NCI-H748 (cell line): ENCODE results near the gene L3MBTL1.
"Not testable (repeated sequence)": the region's sequence is repeated elsewhere in the genome, so short reads cannot be mapped to it uniquely, and the experiment has no call there.

Experiments used
- DNase-seq: peaks from one replicate; lab custom pipeline; 2025; ENCODE audit not compliant: unreplicated experiment; lab: John Stamatoyannopoulos, UW

The L3MBTL1 gene

GRCh38 chr20:43584448-43585136 is 77.1 kb downstream of the L3MBTL1 start:
- no peak for DNase-seq

DNA sequence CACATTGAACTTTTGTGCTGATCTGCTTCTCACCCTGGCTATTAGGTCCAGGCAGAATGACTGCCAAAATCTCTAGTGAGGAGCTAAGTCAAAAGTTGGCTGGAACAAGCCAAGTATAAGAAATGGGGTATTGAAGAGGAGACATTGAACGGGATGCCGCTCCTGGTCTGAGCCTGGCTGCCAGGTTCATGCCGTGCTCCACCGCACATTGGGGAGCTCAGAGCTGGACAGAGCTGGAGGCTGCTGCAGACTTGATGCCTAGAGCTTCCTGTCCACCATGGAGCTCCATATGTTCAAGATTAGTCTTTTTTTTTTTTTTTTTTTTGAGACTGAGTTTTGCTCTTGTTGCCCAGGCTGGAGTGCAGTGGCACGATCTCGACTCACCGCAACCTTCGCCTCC is 79.1 kb downstream of the L3MBTL1 start:
- no peak for DNase-seq

- DNase-seq: not testable (repeated sequence)
Measured at GRCh38 chr20:43588526-43588925, 81.0 kb downstream of the L3MBTL1 start.

DNA sequence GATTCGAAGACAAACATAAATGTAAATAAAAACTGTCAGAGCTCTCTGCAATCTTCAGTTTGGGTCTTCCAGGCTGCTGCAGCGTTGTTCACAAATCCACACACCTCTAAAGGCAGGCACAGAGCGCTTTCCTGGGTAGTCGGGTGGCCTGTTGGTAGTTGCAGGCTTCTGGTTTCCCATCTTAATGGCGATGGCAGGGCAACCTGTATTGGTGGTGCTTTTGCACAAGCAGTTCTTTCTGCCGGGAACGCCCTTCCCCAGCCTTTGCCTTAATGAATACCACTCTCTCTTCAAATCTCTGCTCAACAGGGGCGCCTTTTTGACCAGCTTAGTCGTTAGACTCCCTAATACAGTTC is 82.5 kb downstream of the L3MBTL1 start:
- peak; percentile 67 for DNase-seq

DNA sequence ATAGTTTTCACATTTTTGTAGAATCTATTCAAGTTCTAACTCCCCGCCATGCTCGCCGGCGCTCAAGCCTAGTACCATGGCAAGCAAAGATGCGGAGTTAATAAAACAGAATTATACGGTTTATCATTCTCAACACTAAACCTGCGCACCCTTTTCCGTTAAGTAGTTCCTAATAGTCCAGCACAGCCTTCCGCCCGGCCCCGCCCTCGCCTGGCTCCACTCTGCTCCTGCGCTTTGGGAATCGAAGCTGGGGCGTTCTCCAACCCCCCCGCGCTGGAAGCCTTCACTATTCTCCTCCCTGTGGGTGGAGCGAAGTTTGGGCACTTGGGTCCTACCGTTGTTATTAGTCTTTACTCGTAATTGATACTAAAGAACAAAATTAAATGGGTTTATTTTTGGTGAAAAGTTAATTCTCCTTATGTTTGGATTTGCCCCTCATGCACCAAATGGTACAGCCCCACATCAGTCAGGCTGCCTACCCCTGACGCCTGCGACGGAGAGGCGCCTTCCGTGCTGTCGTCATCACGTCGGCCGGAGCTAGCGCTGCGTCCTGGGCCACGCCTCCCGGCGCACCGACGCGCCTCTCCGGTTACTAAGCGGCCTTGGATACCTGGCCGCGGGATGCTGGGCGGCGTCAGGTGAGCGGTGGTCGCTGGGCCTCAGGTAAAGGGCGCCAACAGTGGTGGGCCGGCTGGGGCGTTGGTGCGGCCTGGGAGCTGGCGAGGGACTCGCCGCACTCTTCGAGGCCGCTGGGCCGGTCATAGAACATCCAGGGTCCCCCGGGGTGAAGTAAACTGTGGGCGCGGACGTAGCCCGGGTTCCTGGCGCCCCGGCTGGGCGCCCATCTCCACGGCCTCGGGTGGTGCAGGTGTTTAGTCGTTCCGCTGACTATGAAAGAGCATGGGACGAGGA is 83.2 kb downstream of the L3MBTL1 start, which contains the start of gene IFT52:
Gene IFT52 (plus strand): TSS at position 546 of the 912 bp plus-strand sequence. CDS start 3,762 bp downstream, outside the sequence.
- peak; percentile 97 for DNase-seq
